Measurements from ENCODE around the gene RNGTT.

The RNGTT gene

GRCh38 chr6:88562353-88563276, 400.8 kb downstream of the RNGTT start:
- DNase-seq (no peak), ATAC-seq (no peak)
- H3K27ac Mint-ChIP-seq = no peak overlapping the region
- no peak overlapping the region for H3K4me3 Mint-ChIP-seq
- peaks cover 5% of the 10 kb centered on the region for H3K4me1 Mint-ChIP-seq
- no peaks in the 10 kb centered on the region for H3K9me3 Mint-ChIP-seq
- H3K27me3 Mint-ChIP-seq = no peaks in the 10 kb centered on the region

- Mint-ChIP-seq H3K4me1 (peaks cover 5% of the 10 kb centered on the region), H3K9me3 (no peaks in the 10 kb centered on the region), H3K27ac (peak overlapping the region in 1 of 2 donors; percentile 58), H3K4me3 (no peak overlapping the region), H3K27me3 (no peaks in the 10 kb centered on the region)
- no peak for DNase-seq
- no peak for ATAC-seq
Observed at GRCh38 chr6:88561954-88562315, 401.5 kb downstream of the RNGTT start.

- Mint-ChIP-seq H3K27me3 (peaks cover 6% of the 10 kb centered on the region), H3K4me3 (no peak overlapping the region), H3K4me1 (peaks cover 5% of the 10 kb centered on the region), H3K9me3 (no peaks in the 10 kb centered on the region), H3K27ac (peak overlapping the region in 1 of 2 donors; percentile 58)
- ATAC-seq (no peak), DNase-seq (no peak)
Observed at GRCh38 chr6:88561034-88561953, 402.1 kb downstream of the RNGTT start.
